NCI-H1417 (cell line): ENCODE measurements around the gene SLC7A6.

Source experiments
- DNase-seq, 3 experiments: peaks; one replicate each; lab custom pipeline; 2025; lab: John Stamatoyannopoulos, UW

Gene SLC7A6

GRCh38 chr16:68235108-68235886, 29.0 kb upstream of the SLC7A6 start:
- DNase-seq, result peak in 2 of 3 experiments; percentile 49 to 60

- no peak for DNase-seq
These were observed 28.5 kb upstream of the SLC7A6 start, which contains the start of gene ESRP2 for GRCh38 chr16:68235887-68236136. ESRP2 (minus strand) TSS chr16:68236127; CDS start chr16:68236045, 82 bp downstream.

GRCh38 chr16:68236137-68236825, 28.0 kb upstream of the SLC7A6 start:
- DNase-seq, result peak; percentile 54 to 66 (median 60)

- DNase-seq, result peak in 2 of 3 experiments; percentile 53 to 55
These were observed 27.5 kb upstream of the SLC7A6 start for GRCh38 chr16:68236826-68237242.

GRCh38 chr16:68237243-68238028, 26.9 kb upstream of the SLC7A6 start:
- peak; percentile 93 to 98 (median 94) for DNase-seq

- DNase-seq, result no peak
These were observed 26.3 kb upstream of the SLC7A6 start for GRCh38 chr16:68238029-68238345.

- DNase-seq, result no peak
These were observed 22.2 kb upstream of the SLC7A6 start for GRCh38 chr16:68242085-68242484.

- no peak for DNase-seq
These were observed 21.1 kb upstream of the SLC7A6 start for GRCh38 chr16:68242926-68243858.

GRCh38 chr16:68244481-68244902, 19.8 kb upstream of the SLC7A6 start:
- DNase-seq, result peak in 1 of 3 experiments; percentile 47

GRCh38 chr16:68244903-68245853, 19.1 kb upstream of the SLC7A6 start, which contains the start of gene PLA2G15:
PLA2G15 (plus strand) TSS chr16:68245373; CDS start chr16:68245427, 54 bp downstream.
- DNase-seq, result peak; percentile 80 to 92 (median 90)

GRCh38 chr16:68246121-68246520, 18.2 kb upstream of the SLC7A6 start:
- no peak for DNase-seq

- DNase-seq, result no peak
These were observed 17.7 kb upstream of the SLC7A6 start for GRCh38 chr16:68246666-68247065.

GRCh38 chr16:68247400-68247799, 16.9 kb upstream of the SLC7A6 start:
- DNase-seq, result no peak

GRCh38 chr16:68247932-68248331, 16.4 kb upstream of the SLC7A6 start:
- no peak for DNase-seq

- DNase-seq, result no peak
These were observed 15.0 kb upstream of the SLC7A6 start for GRCh38 chr16:68249371-68249770.

GRCh38 chr16:68250951-68251350, 13.4 kb upstream of the SLC7A6 start:
- no peak for DNase-seq

GRCh38 chr16:68251832-68252231, 12.5 kb upstream of the SLC7A6 start:
- DNase-seq, result no peak

- DNase-seq, result no peak
These were observed 11.9 kb upstream of the SLC7A6 start for GRCh38 chr16:68252383-68252782.

- no peak for DNase-seq
These were observed 10.6 kb upstream of the SLC7A6 start for GRCh38 chr16:68253721-68254120.

GRCh38 chr16:68255712-68256111, 8.6 kb upstream of the SLC7A6 start:
- no peak for DNase-seq
